HG03442 (cell line): Measurements from ENCODE around the gene IL13RA2.

Source experiments
- ATAC-seq: cut with Tn5 transposase; IDR thresholded peaks from one replicate; pipeline ENCODE4 v1.9.1; 2021; ENCODE audit warnings: mild to moderate bottlenecking, moderate library complexity; ENCODE audit not compliant: unreplicated experiment

IL13RA2 gene, protein sequence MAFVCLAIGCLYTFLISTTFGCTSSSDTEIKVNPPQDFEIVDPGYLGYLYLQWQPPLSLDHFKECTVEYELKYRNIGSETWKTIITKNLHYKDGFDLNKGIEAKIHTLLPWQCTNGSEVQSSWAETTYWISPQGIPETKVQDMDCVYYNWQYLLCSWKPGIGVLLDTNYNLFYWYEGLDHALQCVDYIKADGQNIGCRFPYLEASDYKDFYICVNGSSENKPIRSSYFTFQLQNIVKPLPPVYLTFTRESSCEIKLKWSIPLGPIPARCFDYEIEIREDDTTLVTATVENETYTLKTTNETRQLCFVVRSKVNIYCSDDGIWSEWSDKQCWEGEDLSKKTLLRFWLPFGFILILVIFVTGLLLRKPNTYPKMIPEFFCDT

DNA sequence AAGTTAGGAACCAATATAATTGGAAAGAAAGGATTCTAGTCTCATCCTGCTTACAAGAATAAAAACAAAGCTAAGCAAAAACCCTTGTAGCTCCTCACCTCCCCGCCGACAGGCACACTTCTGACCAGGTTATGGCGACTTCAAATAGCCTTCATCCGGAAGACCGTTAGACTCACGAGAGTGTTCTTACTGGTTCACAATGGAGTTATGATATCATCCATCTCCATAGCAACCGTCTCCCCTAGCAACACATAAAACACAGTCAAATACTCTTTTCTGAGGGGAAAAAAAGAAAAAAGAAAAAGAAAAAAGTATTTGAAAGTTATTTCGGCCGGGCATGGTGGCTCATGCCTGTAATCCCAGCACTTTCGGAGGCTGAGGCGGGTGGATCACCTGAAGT is at the start of gene IL13RA2:
IL13RA2 (minus strand) TSS at position 162 of the 400 bp plus-strand sequence. CDS start 347 bp downstream, outside the sequence.
- ATAC-seq: no peak

DNA sequence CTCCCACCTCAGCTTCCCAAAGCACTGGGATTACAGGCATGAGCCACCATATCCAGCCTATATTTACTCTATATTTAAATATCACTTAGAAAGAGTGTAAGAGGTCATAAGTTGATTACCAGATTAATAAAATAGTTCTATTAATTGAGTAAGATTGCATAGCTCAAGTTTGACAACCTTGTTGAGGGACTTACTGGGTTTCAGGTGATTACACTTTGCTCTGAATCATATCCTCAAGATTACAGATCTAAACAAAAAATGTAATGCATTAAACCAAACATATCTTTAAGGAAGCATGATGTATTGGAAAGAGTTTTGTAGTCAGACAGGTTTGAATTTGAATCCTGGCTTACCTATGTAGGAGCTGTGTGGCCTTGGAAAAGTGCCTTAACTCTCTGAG is 47.9 kb upstream of the IL13RA2 start:
- ATAC-seq: no peak

DNA sequence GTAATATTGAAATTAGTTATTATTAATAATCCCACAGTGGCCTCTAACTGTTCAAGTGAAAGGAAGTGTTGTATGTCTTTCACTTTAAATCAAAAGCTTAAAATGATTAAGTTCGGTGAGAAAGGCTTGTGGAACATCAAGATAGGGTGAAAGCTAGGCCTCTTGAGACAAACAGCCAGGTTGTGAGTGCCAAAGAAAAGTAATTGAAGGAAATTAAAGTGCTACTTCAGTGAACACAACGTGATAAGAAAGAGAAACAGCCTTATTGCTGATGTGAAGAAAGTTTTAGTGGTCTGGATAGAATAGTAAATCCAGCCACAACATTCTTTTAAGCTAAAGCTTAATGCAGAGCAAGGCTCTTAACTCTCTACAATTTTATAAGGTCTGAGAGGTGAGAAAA is 42.6 kb upstream of the IL13RA2 start:
- no peak for ATAC-seq

DNA sequence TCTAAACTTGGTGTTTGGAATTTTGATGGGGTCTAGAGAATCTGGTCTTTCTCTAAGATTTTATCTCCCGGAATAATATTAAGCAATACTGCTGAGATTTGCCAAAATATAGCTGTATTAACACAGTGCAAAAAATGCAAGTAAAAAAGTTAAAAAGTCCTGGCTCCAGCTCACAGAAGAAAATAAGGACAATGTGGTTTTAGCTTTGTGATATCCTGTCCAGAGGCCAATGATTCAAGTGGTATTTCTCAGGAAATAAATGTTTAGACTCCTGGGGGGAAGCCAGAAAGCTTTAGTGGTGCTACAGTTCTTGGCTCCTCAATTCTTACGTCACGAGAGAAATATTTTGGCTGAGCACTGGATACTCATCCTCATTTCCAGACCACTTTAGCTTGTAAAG is 40.9 kb upstream of the IL13RA2 start:
- ATAC-seq: no peak

DNA sequence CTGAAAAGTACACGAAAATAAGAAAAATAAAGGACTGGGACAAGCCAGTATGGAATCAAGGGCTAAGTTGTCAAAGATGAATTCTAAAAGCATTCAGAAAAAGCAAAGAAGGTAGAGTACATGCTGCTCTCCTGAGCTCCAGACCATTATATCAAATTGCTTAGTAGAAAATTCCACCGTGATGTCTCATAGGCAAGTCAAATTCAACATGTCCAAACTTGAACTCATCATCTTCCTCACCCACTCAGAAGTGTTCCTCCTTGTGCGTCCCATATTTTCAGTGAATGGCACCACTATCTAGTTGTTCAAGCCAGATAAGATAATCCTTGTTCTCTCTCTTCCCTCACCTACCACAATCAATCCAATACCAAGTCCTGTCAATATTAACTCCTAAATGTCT is 37.5 kb upstream of the IL13RA2 start:
- ATAC-seq: no peak

DNA sequence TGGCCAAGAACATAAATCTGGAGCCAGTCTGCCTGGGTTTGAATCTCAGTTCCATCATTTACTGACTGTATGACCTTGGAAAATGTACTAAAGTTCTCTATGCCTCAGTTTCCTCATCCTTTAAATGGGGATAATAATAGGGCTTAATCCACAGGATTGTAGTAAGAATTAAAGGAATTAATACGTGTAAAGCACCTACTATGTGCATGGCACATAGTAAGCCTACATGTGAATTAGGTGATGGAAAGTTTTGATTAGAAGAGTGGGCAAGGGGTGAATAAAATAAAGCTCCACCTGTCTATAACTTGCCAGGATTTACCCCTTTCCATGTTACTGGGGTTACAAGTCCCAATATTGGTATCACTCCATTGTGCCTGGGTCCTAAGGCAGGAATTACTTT is 35.8 kb upstream of the IL13RA2 start:
- ATAC-seq: no peak

DNA sequence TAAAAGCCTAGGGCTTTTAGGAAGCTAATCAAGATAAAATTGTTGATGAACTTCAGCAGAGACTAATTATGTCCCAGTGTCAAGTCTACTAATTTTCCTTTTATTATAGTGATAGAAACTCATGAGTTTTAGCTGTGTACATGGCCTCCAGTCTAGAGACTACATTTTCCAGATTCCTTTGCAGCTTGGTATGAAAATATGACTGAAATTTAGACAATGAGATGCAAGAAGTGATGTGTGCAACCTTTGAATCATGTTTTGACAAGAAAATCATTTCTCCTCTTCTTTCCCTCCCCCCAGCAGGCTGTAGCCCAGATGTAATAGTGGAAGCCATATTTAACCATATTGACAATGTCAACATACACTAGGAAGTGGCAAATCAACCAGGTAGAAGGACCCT is 30.3 kb upstream of the IL13RA2 start:
- no peak for ATAC-seq

DNA sequence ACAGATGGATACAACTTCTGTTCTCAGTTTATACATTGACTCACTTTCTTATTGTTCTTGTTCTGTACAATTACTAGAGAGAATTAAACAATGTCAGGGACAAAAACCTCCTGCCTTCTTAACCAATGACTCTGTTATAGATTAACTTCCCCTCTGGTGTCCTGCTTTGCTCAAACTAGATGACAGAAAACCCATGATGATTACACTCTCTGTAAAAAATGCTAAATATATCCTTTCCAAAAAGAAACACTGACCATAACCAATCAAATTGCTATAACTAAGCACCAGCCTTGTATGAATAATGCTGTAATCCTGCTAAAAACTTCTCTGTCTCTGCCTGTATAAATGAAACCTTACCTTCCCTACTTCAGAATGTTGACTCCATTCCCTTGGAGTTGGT is 29.8 kb upstream of the IL13RA2 start:
- ATAC-seq: no peak

DNA sequence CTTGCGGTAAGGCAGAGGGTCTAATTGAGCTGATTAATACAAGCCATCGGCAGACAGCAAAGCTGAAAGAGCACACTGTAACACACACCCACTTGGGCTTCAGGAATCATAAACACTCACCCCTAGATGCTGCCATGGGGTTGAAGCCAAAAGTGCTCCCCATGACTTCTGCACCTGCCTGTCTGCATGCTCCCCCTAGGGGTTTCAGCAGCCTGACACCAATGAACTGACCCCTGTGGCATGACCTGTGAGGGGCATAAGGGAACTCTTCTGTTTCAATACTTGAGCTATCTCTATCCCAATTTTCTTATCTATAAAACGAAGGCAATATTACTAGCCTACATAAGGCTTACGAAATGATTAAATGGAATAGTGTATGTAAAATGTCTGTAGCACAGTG is 23.0 kb upstream of the IL13RA2 start:
- no peak for ATAC-seq

DNA sequence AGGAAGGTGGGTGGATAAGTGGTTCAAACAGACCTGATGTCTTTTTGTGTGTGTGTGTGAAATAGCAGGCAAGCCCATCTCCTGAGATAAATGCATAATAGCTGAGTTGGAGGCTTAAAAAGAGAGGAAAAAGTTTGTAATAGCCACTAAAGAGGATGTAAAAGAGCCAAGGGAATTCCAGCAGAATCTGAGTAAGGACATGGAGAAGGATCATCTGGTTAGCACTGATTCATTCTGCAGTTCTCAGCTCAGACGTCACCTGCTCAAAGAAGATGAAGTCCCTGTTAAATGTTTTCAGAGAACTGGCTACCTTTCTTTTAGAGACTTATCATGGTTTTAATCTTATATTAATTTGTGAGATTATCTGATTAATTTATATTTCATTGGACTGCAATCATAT is 21.0 kb upstream of the IL13RA2 start:
- no peak for ATAC-seq

DNA sequence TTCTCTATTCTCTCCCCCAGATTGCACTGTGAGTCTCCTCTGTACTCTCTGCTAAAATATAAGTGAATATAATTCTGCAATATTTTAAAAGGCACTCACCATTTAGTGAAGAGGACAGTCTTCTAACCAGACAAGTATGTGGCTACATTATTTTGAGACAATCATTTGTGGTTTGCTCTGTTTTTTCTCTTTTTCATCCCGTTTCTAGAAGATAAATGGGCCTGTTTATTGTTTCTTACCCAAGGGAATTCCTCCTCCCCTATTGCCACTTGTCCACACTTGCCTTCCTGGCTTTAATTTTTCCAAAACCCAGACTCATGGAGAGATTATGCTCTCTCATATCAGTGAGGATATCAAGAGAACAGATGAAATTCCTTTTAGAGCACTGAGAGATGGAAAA is 18.6 kb upstream of the IL13RA2 start:
- no peak for ATAC-seq

DNA sequence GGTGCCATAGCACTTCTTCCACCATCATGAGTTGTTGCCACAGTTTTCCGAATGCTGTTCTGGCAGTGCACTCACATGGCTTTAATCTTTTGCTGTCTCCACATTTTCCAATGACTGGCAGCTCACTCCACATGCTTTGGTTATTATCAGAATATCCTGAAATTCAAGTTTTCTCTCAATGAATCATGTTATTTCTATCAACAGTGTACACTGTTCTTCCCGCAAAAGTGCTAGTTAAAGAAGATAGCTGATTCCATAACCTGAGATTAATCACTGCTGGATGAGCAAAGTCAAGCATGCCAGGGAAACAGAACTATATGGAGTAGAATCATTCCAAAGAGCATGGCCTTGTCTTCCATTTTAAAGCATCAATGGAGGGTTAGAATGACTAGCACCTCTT is 14.6 kb upstream of the IL13RA2 start:
- no peak for ATAC-seq

DNA sequence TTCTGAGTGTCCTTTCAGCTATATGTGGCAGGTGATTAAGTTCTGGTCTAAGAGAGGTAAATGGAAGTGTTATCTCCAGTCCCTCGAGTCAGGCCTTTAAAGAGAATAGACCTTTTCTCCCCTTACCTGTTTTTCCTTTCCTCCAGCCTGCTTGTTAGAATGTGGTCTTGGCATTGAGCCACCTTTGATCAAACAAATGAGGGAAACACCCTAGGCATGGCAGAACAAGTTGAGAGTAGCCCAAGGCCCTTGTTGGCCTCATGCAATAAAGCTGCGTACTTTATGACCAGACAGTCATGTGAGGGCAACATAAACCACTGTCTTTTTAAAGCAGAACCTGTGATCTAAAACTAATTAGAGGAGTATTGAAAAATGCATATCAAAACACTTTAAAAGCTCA is 13.2 kb upstream of the IL13RA2 start:
- ATAC-seq: no peak

DNA sequence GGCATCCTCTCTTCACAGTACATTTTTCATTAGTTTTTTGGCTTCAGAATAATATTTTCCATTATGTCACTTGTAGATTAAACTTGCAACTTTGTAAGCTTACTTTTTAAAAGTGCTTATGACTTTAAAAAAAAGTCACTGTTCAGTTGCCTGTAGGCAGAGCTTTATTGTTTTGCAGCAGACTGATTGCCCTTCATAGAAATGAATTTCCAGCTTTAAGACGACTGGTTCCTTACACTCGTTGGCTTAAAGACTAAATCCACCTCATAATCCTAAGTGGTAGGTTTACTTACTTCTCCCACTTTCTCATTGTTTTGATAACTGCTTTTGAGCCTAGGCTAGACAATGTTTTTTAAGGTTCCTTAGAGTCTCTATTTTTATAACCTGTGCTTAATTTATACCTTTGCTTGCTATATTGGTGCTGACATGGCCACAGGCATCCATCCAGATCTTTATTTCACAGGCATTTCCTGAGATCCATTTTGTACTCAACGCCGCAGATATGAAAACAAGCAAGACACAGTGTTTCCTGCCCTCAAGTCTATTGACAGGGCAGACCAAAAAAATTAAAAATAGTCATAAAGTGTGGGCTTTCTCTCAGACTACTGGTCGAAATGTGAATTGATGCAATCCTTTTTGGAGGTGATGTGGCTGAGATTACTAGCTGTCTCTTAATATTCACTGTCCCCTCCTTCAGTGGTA is 12.6 kb upstream of the IL13RA2 start:
- ATAC-seq: no peak

DNA sequence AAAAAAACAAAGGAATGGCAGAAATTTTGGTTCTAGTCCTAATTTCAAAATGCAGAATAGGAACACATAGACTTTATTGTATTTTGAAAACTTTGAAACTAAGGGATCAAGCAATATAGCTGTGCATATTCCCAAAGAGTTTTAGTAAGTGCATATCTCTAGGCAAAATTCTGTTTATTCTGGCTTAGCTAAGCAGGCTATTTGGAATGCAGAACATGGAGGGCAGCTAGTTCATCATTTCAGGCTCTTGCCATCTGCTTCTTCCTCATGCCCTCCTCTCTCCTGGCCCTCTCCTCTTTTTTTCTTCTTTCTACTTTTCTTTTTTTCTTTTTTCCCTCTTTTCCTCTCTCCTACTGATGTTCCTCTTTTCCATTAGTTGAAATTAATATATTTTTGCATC is 12.0 kb upstream of the IL13RA2 start:
- no peak for ATAC-seq

DNA sequence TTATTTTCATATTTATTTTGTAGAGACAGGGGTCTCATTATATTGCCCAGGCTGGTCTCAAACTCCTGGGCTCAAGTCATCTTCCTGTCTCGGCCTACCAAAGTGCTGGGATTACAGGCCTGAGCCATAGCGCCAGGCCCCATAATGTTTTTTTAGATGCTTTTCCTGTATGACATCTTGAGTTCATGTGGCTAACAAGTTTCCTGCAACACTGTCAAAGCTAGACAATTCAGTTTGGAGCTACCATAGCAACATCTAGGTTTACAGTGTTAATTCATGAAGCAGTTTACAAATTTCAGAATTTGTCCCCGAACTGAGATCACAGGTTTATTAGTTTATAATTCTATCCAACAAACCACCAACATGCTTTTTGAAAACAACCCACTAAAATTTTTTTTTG is 6.4 kb upstream of the IL13RA2 start:
- ATAC-seq: no peak

DNA sequence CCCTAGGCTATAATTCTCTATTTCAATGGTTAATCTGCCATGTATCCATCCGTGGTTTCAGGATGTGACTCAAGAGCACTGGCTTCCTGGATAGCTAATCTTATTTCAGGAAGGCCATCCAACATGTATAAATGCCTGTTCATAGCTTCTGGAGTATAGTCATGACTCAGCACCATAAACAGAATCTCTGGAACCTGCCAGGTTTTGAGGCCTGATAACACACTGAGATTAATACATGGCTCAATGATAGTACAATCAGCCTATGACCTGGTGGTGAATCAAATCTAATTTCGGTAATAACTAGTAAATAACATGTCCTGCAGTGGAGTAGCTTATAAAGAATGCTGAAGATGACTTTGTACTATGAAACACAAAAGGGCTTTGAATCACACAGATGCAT is 5.7 kb upstream of the IL13RA2 start:
- no peak for ATAC-seq

DNA sequence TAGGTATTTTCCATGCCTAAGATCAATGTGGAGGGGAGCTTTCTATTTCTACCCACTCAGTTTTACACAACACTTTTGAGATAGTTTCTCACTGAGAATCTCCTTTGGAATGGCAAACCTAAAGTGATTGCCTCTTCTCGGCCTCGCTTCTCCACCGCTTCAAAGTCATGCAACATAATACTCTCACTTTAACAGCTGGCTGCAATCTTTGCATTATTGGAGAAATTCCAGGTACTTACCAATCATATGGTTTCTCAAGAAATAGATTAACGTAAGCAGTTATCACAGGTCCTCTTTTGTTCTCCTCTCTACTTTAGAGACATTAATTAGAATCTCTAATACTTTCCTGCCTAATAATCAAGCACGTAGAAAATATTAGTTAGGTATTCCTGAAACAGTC is 3.7 kb upstream of the IL13RA2 start:
- no peak for ATAC-seq

DNA sequence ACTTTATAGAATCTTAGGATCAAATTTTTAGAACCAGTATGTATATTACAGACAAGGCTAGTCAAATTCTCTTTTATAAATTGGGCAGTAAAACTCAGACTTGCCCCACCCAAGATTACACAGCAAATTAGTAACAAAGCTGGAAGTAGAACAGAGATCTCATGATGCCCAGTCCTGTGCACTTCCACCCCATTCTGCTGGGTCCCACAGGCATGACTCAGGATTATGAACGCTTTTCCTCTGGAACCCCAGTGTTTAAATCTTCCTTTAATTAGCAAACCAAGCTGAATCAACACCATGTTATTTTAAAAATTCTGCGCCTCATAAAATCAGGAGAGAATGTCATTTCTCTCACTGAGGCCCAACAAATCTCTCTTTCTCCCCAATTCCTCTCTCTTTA is 1.5 kb upstream of the IL13RA2 start:
- ATAC-seq: no peak

DNA sequence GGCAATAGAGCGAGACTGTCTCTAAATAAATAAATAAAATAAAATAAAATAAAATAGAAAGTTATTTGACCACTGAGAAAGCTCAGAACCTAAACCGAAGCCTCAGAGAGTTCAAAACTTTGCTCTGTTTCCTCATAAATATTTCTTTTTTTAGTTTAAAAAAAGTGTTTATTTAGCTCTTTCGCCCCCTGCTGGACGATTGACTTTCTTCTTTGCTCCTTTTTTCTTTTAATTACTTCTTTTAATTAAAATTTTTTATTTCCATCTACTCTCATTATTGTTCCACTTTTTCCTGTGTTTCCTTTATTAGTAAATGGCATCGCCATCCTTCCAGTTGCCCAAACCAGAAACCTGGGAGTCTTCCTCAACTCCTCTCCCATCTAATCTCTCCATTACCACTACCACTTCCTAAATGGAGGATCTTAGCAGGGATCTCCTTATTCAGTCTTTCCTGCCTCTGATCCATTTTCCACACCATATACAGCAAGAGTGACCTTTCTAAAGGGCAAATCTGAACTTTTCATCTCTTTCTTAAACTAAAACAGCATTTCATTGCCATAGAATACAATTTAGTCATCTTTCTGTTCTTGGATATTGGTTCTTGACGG is 728 bp upstream of the IL13RA2 start:
- no peak for ATAC-seq

DNA sequence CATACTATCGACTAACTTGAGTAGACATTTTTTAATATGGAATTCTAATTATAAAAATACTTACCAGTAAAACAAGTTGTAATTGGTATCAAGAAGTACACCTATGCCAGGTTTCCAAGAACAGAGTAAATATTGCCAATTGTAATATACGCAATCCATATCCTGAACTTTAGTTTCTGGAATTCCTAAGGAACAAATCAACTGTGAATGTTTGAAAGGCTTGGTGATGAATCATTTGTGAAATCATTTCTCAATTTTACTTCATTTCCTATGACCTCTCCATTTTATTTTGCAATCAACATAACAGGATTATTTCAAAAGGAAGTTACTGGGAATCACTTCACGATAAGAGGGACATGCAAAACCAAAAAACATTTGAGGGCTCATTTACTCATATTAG is 3.7 kb downstream of the IL13RA2 start:
- ATAC-seq: no peak

DNA sequence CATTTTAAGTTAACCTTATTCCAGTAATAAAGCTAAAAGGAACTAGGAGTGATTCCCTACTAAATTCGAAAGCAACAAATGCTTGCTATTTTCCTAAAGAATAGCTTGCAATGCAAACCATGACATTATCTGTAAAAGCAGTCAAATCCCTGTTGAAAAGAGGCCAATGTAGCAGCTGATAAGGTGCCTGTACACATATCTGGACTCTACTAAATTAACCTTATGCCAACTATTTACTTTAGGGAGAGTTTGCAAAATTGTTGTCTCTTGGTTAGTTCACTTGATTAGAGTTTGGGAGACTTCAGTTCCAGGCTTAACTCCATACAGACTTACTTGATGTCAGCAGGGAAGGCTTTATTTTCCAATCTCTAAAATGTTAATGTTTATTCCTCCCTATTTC is 6.0 kb downstream of the IL13RA2 start:
- ATAC-seq: no peak
